Measurements from ENCODE around the gene TMEM151B. TPM values are rescaled to one million over a fixed set of nuclear protein-coding genes. Genes with fewer than 3 reads are reported as not detected.

The TMEM151B gene
- total RNA-seq, 1 donor from 2014 or later: 0.13 TPM

- H3F3A ChIP-seq (ENCODE audit: low read depth): no peaks in the 10 kb centered on the region
- Mint-ChIP-seq H3K4me3 (no peak overlapping the region), H3K36me3 (no peaks in the 10 kb centered on the region), H3K27ac (no peak overlapping the region), H3K9me3 (no peaks in the 10 kb centered on the region), H3K4me1 (peaks cover 29% of the 10 kb centered on the region), H3K27me3 (ENCODE audit: insufficient read depth, low read depth) (peaks cover 8% of the 10 kb centered on the region)
- no peaks in the 10 kb centered on the region for H4K20me1 ChIP-seq (ENCODE audit: low read depth)
- no peaks in the 10 kb centered on the region for H3K36me3 ChIP-seq
- no peaks in the 10 kb centered on the region for H3K9me3 ChIP-seq (ENCODE audit: low read depth)
- no peak for TF ChIP-seq EZH2phosphoT487 (IDR thresholded peaks at IDR 0.05)
- H2AFZ ChIP-seq (replicated peaks): no peak overlapping the region
- no peak for DNase-seq (ENCODE audit: low spot score)
- H3K79me2 ChIP-seq (ENCODE audit: low read depth): no peaks in the 10 kb centered on the region
- peaks cover 7% of the 10 kb centered on the region for H3K27me3 ChIP-seq
- peaks cover 13% of the 10 kb centered on the region for H3K4me1 ChIP-seq
- no peak overlapping the region for H3K4me3 ChIP-seq
- H3K9ac ChIP-seq: no peak overlapping the region
- no peak overlapping the region for H3K4me2 ChIP-seq
- H3K27ac ChIP-seq: no peak overlapping the region
Measured at GRCh38 chr6:44329858-44330257, 59.6 kb downstream of the TMEM151B start.

GRCh38 chr6:44332585-44332984 is 62.3 kb downstream of the TMEM151B start:
- no peak overlapping the region for H3K4me2 ChIP-seq
- H3K27ac ChIP-seq: no peak overlapping the region
- H4K20me1 ChIP-seq (ENCODE audit: low read depth): no peaks in the 10 kb centered on the region
- no peak for DNase-seq (ENCODE audit: low spot score)
- H3K4me1 Mint-ChIP-seq: peaks cover 24% of the 10 kb centered on the region
- H3F3A ChIP-seq (ENCODE audit: low read depth): peaks cover 4% of the 10 kb centered on the region
- no peaks in the 10 kb centered on the region for H3K36me3 ChIP-seq
- H3K9ac ChIP-seq: no peak overlapping the region
- H3K27me3 Mint-ChIP-seq (ENCODE audit: insufficient read depth, low read depth): peaks cover 8% of the 10 kb centered on the region
- no peaks in the 10 kb centered on the region for H3K79me2 ChIP-seq (ENCODE audit: low read depth)
- H3K9me3 Mint-ChIP-seq: no peaks in the 10 kb centered on the region
- H3K4me3 ChIP-seq: no peak overlapping the region
- H3K9me3 ChIP-seq (ENCODE audit: low read depth): no peaks in the 10 kb centered on the region
- no peak overlapping the region for H2AFZ ChIP-seq (replicated peaks)
- H3K4me3 Mint-ChIP-seq: peak overlapping the region; percentile 2
- H3K4me1 ChIP-seq: peaks cover 15% of the 10 kb centered on the region
- no peak overlapping the region for H3K27ac Mint-ChIP-seq
- no peaks in the 10 kb centered on the region for H3K36me3 Mint-ChIP-seq
- peaks cover 7% of the 10 kb centered on the region for H3K27me3 ChIP-seq
- TF ChIP-seq CTCF (IDR thresholded peaks at IDR 0.05) (no peak), EZH2 (IDR thresholded peaks at IDR 0.05) (no peak), EZH2phosphoT487 (IDR thresholded peaks at IDR 0.05) (no peak)

- peaks cover 8% of the 10 kb centered on the region for H3K4me1 ChIP-seq
- H3K4me1 Mint-ChIP-seq: peaks cover 17% of the 10 kb centered on the region
- no peak overlapping the region for H3K27ac Mint-ChIP-seq
- no peak overlapping the region for H3K27ac ChIP-seq
- no peak overlapping the region for H2AFZ ChIP-seq (replicated peaks)
- peaks cover 9% of the 10 kb centered on the region for H3F3A ChIP-seq (ENCODE audit: low read depth)
- no peak overlapping the region for H3K9ac ChIP-seq
- H3K27me3 Mint-ChIP-seq (ENCODE audit: insufficient read depth, low read depth): peaks cover 4% of the 10 kb centered on the region
- H3K4me2 ChIP-seq: no peak overlapping the region
- H3K36me3 Mint-ChIP-seq: no peaks in the 10 kb centered on the region
- no peak for DNase-seq (ENCODE audit: low spot score)
- H3K36me3 ChIP-seq: no peaks in the 10 kb centered on the region
- H3K9me3 Mint-ChIP-seq: no peaks in the 10 kb centered on the region
- TF ChIP-seq CTCF (IDR thresholded peaks at IDR 0.05) (no peak), EZH2phosphoT487 (IDR thresholded peaks at IDR 0.05) (no peak), EZH2 (IDR thresholded peaks at IDR 0.05) (no peak)
- no peak overlapping the region for H3K4me3 ChIP-seq
- no peak overlapping the region for H3K4me3 Mint-ChIP-seq
- no peaks in the 10 kb centered on the region for H3K79me2 ChIP-seq (ENCODE audit: low read depth)
- H3K9me3 ChIP-seq (ENCODE audit: low read depth): no peaks in the 10 kb centered on the region
- peaks cover 7% of the 10 kb centered on the region for H3K27me3 ChIP-seq
- H4K20me1 ChIP-seq (ENCODE audit: low read depth): no peaks in the 10 kb centered on the region
Measured at GRCh38 chr6:44333273-44333919, 63.1 kb downstream of the TMEM151B start.

GRCh38 chr6:44333942-44334341 is 63.7 kb downstream of the TMEM151B start:
- H3K27me3 Mint-ChIP-seq (ENCODE audit: insufficient read depth, low read depth): peaks cover 4% of the 10 kb centered on the region
- H3K27ac Mint-ChIP-seq: no peak overlapping the region
- no peaks in the 10 kb centered on the region for H4K20me1 ChIP-seq (ENCODE audit: low read depth)

More at GRCh38 chr6:44333942-44334341, 63.7 kb downstream of the TMEM151B start:
- Histone ChIP-seq H3F3A (ENCODE audit: low read depth) (peaks cover 9% of the 10 kb centered on the region), H3K4me3 (no peak overlapping the region), H3K27ac (no peak overlapping the region), H3K79me2 (ENCODE audit: low read depth) (no peaks in the 10 kb centered on the region), H3K4me2 (no peak overlapping the region), H2AFZ (replicated peaks) (no peak overlapping the region), H3K27me3 (peaks cover 5% of the 10 kb centered on the region), H3K36me3 (no peaks in the 10 kb centered on the region), H3K9me3 (ENCODE audit: low read depth) (no peaks in the 10 kb centered on the region), H3K9ac (no peak overlapping the region), H3K4me1 (peaks cover 6% of the 10 kb centered on the region)
- TF ChIP-seq CTCF (IDR thresholded peaks at IDR 0.05) (no peak), EZH2 (IDR thresholded peaks at IDR 0.05) (no peak), EZH2phosphoT487 (IDR thresholded peaks at IDR 0.05) (no peak)
- no peak for DNase-seq (ENCODE audit: low spot score)
- H3K4me3 Mint-ChIP-seq: peak overlapping the region; percentile 15
- H3K9me3 Mint-ChIP-seq: no peaks in the 10 kb centered on the region
- H3K4me1 Mint-ChIP-seq: peaks cover 20% of the 10 kb centered on the region
- no peaks in the 10 kb centered on the region for H3K36me3 Mint-ChIP-seq
